HCT116 (cell line): ENCODE results near the gene UBE2O. TPM values are rescaled to one million over a fixed set of nuclear protein-coding genes. Genes with fewer than 3 reads are reported as not detected.

ENCODE experiments used
- ATAC-seq: fragments of 200-7000 bp; cut with Tn5 transposase; 2 replicates; pipeline ENCODE4 v1.9.1; 2020; ENCODE audit warnings: mild to moderate bottlenecking, moderate library complexity
- BruUV-seq: library from RNA; stranded (reverse); fragments of 400-500 nt; replicated peaks from 2 replicates; lab custom pipeline; 2021; lab: Mats Ljungman, UMichigan
- CTCF ChIA-PET: fragments of 300-600 bp; sonication (Branson Sonifier 250); formaldehyde crosslinking; loops from one replicate; lab custom pipeline; 2021; ENCODE audit warnings: antibody characterized with exemption; lab: Charles Lee
- POLR2A ChIA-PET: fragments of 300-600, 350-600 bp; sonication (Branson Sonifier 250); formaldehyde crosslinking; loops from one replicate; lab custom pipeline; 2021; ENCODE audit warnings: antibody characterized with exemption; lab: Charles Lee
- RAD21 ChIA-PET, 2 experiments: fragments of 300-600 bp; sonication (Branson Sonifier 250); formaldehyde crosslinking; loops; one replicate each; lab custom pipeline; 2023; ENCODE audit warnings: low total read pairs in 2 of 2; ENCODE audit not compliant: uncharacterized antibody in 2 of 2, unreplicated experiment in 2 of 2, low non-redundant PET in 1 of 2; lab: Charles Lee
- DNase-seq: peaks from one replicate; pipeline ENCODE4 v3.0.0-alpha.2; 2010; ENCODE audit warnings: low read depth, low spot score
- H2AFZ ChIP-seq: fragments of 200-600 bp; shearing (Covaris generic), sonication (generic); 2 replicates; pipeline ENCODE4 v1.6.1; 2017; ENCODE audit warnings: low read depth, mixed run types, mixed read lengths, antibody characterized with exemption, low read length; ENCODE audit not compliant: poor library complexity, severe bottlenecking
- H3K27ac ChIP-seq: 2 replicates; pipeline ENCODE4 v1.5.1; 2012; ENCODE audit warnings: low read depth, low read length
- H3K27me3 ChIP-seq: fragments of 200-600 bp; sonication (generic); 2 replicates; pipeline ENCODE4 v1.6.1; 2016; ENCODE audit warnings: mixed run types, low read length, mixed read lengths; ENCODE audit not compliant: insufficient read depth
- H3K36me3 ChIP-seq, 2 experiments: fragments of 200-500 bp in 1 of 2; fragments of 200-600 bp in 1 of 2; sonication (Bioruptor generic) in 1 of 2; sonication (generic) in 1 of 2; 2 replicates each; pipeline versions ENCODE4 v1.5.1 to v1.6.1; 2014 to 2016; ENCODE audit warnings: low read length in 2 of 2, inconsistent platforms in 1 of 2, mixed read lengths in 1 of 2, mixed run types in 1 of 2; ENCODE audit not compliant: insufficient read depth in 2 of 2, control insufficient read depth in 1 of 2
- H3K4me1 ChIP-seq, 2 experiments: fragments of 200-600 bp in 1 of 2; sonication (generic) in 1 of 2; 2 replicates each; pipeline versions ENCODE4 v1.5.1 to v1.6.1; 2012 to 2017; ENCODE audit warnings: low read length in 2 of 2, inconsistent platforms in 1 of 2, mild to moderate bottlenecking in 1 of 2, mixed read lengths in 1 of 2, mixed run types in 1 of 2, moderate library complexity in 1 of 2; ENCODE audit not compliant: insufficient read depth in 2 of 2, control insufficient read depth in 1 of 2
- H3K4me2 ChIP-seq: fragments of 200-600 bp; sonication (generic); 2 replicates; pipeline ENCODE4 v1.6.1; 2017; ENCODE audit warnings: mixed run types, low read length, mixed read lengths
- H3K4me3 ChIP-seq, 2 experiments: fragments of 200-600 bp in 1 of 2; sonication (generic) in 1 of 2; replicated peaks in 1 of 2; 2 replicates each; pipeline ENCODE4 v1.5.1; 2011 to 2016; ENCODE audit warnings: low read length in 2 of 2, control low read depth in 1 of 2, low read depth in 1 of 2, mild to moderate bottlenecking in 1 of 2, mixed read lengths in 1 of 2, mixed run types in 1 of 2
- H3K79me2 ChIP-seq: fragments of 200-600 bp; sonication (generic); 2 replicates; pipeline ENCODE4 v1.6.1; 2017; ENCODE audit warnings: mild to moderate bottlenecking, mixed run types, low read length, moderate library complexity, mixed read lengths; ENCODE audit not compliant: insufficient read depth
- H3K9ac ChIP-seq: fragments of 200-600 bp; sonication (generic); 2 replicates; pipeline ENCODE4 v1.6.1; 2016; ENCODE audit warnings: low read length, mixed read lengths
- H3K9me2 ChIP-seq: fragments of 200-600 bp; sonication (generic), shearing (Covaris generic); 2 replicates; pipeline ENCODE4 v1.6.1; 2017; ENCODE audit warnings: mixed run types, mild to moderate bottlenecking, moderate library complexity; ENCODE audit not compliant: insufficient read depth
- H3K9me3 ChIP-seq, 2 experiments: fragments of 200-500 bp in 1 of 2; fragments of 200-600 bp in 1 of 2; sonication (Bioruptor generic) in 1 of 2; sonication (generic) in 1 of 2; 2 replicates each; pipeline ENCODE4 v1.6.1; 2014 to 2017; ENCODE audit warnings: low read length in 2 of 2, mixed read lengths in 2 of 2, inconsistent platforms in 1 of 2, low read depth in 1 of 2, mild to moderate bottlenecking in 1 of 2, mixed run types in 1 of 2, moderate library complexity in 1 of 2; ENCODE audit not compliant: control insufficient read depth in 1 of 2, insufficient read depth in 1 of 2
- H4K20me1 ChIP-seq: fragments of 200-600 bp; sonication (generic), shearing (Covaris generic); 2 replicates; pipeline ENCODE4 v1.6.1; 2017; ENCODE audit warnings: mixed run types, mild to moderate bottlenecking, moderate library complexity; ENCODE audit not compliant: insufficient read depth
- CBX3 ChIP-seq: IDR thresholded peaks from 2 replicates; pipeline ENCODE4 v1.6.1; 2012; ENCODE audit warnings: low read depth
- CEBPB ChIP-seq: IDR thresholded peaks from 2 replicates; pipeline ENCODE4 v1.6.1; 2012; ENCODE audit warnings: low read depth
- EGR1 ChIP-seq: IDR thresholded peaks from 2 replicates; pipeline ENCODE4 v1.6.1; 2012; ENCODE audit warnings: low read depth
- ELF1 ChIP-seq: IDR thresholded peaks from 2 replicates; pipeline ENCODE4 v1.6.1; 2012; ENCODE audit warnings: low read depth, borderline replicate concordance
- EZH2 ChIP-seq: fragments of 200-600 bp; sonication (generic); IDR thresholded peaks from 2 replicates; pipeline ENCODE4 v1.6.1; 2017; ENCODE audit warnings: antibody characterized with exemption, mixed run types
- FOSL1 ChIP-seq: IDR thresholded peaks from 2 replicates; pipeline ENCODE4 v1.6.1; 2012; ENCODE audit warnings: low read depth
- JUND ChIP-seq: IDR thresholded peaks from 2 replicates; pipeline ENCODE4 v1.6.1; 2012
- POLR2A ChIP-seq: IDR thresholded peaks from 2 replicates; pipeline ENCODE4 v1.7.0; 2011; ENCODE audit warnings: borderline replicate concordance; ENCODE audit not compliant: insufficient read depth, insufficient read length; ENCODE audit errors: extremely low read depth
- POLR2AphosphoS5 ChIP-seq: IDR thresholded peaks from 2 replicates; pipeline ENCODE4 v1.6.1; 2011; ENCODE audit warnings: mild to moderate bottlenecking, low read depth, low read length, moderate library complexity
- RAD21 ChIP-seq: IDR thresholded peaks from 2 replicates; pipeline ENCODE4 v1.6.1; 2012; ENCODE audit warnings: low read depth, mild to moderate bottlenecking
- SIN3A ChIP-seq: IDR thresholded peaks from 2 replicates; pipeline ENCODE4 v1.6.1; 2012; ENCODE audit warnings: low read depth
- SRF ChIP-seq: IDR thresholded peaks from 2 replicates; pipeline ENCODE4 v1.6.1; 2012; ENCODE audit warnings: low read depth
- TCF7L2 ChIP-seq: IDR thresholded peaks from 2 replicates; pipeline ENCODE4 v1.7.0; 2011; ENCODE audit warnings: borderline replicate concordance, inconsistent platforms; ENCODE audit not compliant: insufficient read depth, insufficient read length; ENCODE audit errors: extremely low read depth
- ZFX ChIP-seq: fragments of 450-650 bp; IDR thresholded peaks from 2 replicates; pipeline ENCODE4 v1.6.1; 2017
- ZNF274 ChIP-seq: fragments of 200-500 bp; sonication (Bioruptor generic); IDR thresholded peaks from 2 replicates; pipeline ENCODE4 v1.6.1; 2014; ENCODE audit warnings: mild to moderate bottlenecking, low read depth, low read length, inconsistent platforms
- intact Hi-C: fragments of 100-400 bp; cut with micrococcal nuclease; formaldehyde crosslinking; loops from 2 replicates; pipeline ENCODE4 v1.10.0; 2022
- total RNA-seq: library from RNA; stranded (reverse); gene quantifications from one replicate; pipeline ENCODE4 v1.2.1, GENCODE V29; 2021; ENCODE audit not compliant: unreplicated experiment
- TF ChIP-seq, protein P1 (sequence below): IDR thresholded peaks from 2 replicates; pipeline ENCODE4 v1.6.1; 2012
- TF ChIP-seq, protein P2 (sequence below): IDR thresholded peaks from 2 replicates; pipeline ENCODE4 v1.6.1; 2012; ENCODE audit warnings: low read depth
- TF ChIP-seq, protein P3 (sequence below), 3 experiments: fragments of 200-600 bp in 1 of 3; sonication (generic) in 1 of 3; IDR thresholded peaks in 2 of 3; conservative IDR thresholded peaks in 1 of 3; 2 replicates each; pipeline ENCODE4 v1.5.1; 2012 to 2017; ENCODE audit warnings: low read depth in 2 of 3, low read length in 2 of 3, antibody characterized with exemption in 1 of 3, borderline replicate concordance in 1 of 3, control low read depth in 1 of 3, mild to moderate bottlenecking in 1 of 3, mixed read lengths in 1 of 3, mixed run types in 1 of 3, moderate library complexity in 1 of 3; ENCODE audit not compliant: insufficient read depth in 1 of 3
- TF ChIP-seq, protein P4 (sequence below): IDR thresholded peaks from 2 replicates; pipeline ENCODE4 v1.6.1; 2011; ENCODE audit warnings: mild to moderate bottlenecking, low read length, moderate library complexity; ENCODE audit not compliant: insufficient replicate concordance; ENCODE audit errors: extremely low read depth

UBE2O gene
- total RNA-seq, 1 experiment from 2014 or later = 59.1 TPM

- ChIA-PET POLR2A (interaction anchor here (1.0 kb wide), 1 partner anchor 9 kb away, joined by 3 read pairs; no protein-coding TSS in a partner anchor), RAD21 (no interaction called here), CTCF (no interaction called here)
- no TSS peak for BruUV-seq
- intact Hi-C loops = loop anchor here (1.0 kb wide), 1 partner anchor 16 kb away; no protein-coding TSS in a partner anchor
- H3K4me2 ChIP-seq = peak overlapping the region; percentile 42
- H3K79me2 ChIP-seq = no peaks in the 10 kb centered on the region
- H3K27me3 ChIP-seq = no peaks in the 10 kb centered on the region
- peak overlapping the region; percentile 16 for H3K27ac ChIP-seq
- no peaks in the 10 kb centered on the region for H4K20me1 ChIP-seq
- H3K4me1 ChIP-seq = peaks cover 23 to 34% of the 10 kb centered on the region in 2 experiments
- no peak for DNase-seq
- no peak for TF ChIP-seq POLR2AphosphoS5
- no peak for TF ChIP-seq JUND
- TF ChIP-seq RAD21 = no peak
- TF ChIP-seq, protein P1, sequence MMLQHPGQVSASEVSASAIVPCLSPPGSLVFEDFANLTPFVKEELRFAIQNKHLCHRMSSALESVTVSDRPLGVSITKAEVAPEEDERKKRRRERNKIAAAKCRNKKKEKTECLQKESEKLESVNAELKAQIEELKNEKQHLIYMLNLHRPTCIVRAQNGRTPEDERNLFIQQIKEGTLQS = no peak
- no peak for TF ChIP-seq EZH2
- TF ChIP-seq CBX3 = no peak
- TF ChIP-seq ZFX = no peak
- TF ChIP-seq SRF = no peak
- no peak for TF ChIP-seq ELF1
- TF ChIP-seq, protein P2, sequence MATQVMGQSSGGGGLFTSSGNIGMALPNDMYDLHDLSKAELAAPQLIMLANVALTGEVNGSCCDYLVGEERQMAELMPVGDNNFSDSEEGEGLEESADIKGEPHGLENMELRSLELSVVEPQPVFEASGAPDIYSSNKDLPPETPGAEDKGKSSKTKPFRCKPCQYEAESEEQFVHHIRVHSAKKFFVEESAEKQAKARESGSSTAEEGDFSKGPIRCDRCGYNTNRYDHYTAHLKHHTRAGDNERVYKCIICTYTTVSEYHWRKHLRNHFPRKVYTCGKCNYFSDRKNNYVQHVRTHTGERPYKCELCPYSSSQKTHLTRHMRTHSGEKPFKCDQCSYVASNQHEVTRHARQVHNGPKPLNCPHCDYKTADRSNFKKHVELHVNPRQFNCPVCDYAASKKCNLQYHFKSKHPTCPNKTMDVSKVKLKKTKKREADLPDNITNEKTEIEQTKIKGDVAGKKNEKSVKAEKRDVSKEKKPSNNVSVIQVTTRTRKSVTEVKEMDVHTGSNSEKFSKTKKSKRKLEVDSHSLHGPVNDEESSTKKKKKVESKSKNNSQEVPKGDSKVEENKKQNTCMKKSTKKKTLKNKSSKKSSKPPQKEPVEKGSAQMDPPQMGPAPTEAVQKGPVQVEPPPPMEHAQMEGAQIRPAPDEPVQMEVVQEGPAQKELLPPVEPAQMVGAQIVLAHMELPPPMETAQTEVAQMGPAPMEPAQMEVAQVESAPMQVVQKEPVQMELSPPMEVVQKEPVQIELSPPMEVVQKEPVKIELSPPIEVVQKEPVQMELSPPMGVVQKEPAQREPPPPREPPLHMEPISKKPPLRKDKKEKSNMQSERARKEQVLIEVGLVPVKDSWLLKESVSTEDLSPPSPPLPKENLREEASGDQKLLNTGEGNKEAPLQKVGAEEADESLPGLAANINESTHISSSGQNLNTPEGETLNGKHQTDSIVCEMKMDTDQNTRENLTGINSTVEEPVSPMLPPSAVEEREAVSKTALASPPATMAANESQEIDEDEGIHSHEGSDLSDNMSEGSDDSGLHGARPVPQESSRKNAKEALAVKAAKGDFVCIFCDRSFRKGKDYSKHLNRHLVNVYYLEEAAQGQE = no peak
- TF ChIP-seq POLR2A = no peak
- no peak for TF ChIP-seq ZNF274
- no peak for TF ChIP-seq TCF7L2
- no peak for TF ChIP-seq SIN3A
- no peak for TF ChIP-seq CEBPB
- TF ChIP-seq, protein P3, sequence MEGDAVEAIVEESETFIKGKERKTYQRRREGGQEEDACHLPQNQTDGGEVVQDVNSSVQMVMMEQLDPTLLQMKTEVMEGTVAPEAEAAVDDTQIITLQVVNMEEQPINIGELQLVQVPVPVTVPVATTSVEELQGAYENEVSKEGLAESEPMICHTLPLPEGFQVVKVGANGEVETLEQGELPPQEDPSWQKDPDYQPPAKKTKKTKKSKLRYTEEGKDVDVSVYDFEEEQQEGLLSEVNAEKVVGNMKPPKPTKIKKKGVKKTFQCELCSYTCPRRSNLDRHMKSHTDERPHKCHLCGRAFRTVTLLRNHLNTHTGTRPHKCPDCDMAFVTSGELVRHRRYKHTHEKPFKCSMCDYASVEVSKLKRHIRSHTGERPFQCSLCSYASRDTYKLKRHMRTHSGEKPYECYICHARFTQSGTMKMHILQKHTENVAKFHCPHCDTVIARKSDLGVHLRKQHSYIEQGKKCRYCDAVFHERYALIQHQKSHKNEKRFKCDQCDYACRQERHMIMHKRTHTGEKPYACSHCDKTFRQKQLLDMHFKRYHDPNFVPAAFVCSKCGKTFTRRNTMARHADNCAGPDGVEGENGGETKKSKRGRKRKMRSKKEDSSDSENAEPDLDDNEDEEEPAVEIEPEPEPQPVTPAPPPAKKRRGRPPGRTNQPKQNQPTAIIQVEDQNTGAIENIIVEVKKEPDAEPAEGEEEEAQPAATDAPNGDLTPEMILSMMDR (IDR thresholded peaks at IDR 0.05 in 2 of 3, conservative IDR thresholded peaks at IDR 0.05 in 1 of 3; ENCODE audit: borderline replicate concordance in 1 of 3, insufficient read depth in 1 of 3, low read depth in 2 of 3, low read length in 2 of 3) = no peak
- TF ChIP-seq FOSL1 = no peak
- TF ChIP-seq EGR1 = no peak
- TF ChIP-seq, protein P4, sequence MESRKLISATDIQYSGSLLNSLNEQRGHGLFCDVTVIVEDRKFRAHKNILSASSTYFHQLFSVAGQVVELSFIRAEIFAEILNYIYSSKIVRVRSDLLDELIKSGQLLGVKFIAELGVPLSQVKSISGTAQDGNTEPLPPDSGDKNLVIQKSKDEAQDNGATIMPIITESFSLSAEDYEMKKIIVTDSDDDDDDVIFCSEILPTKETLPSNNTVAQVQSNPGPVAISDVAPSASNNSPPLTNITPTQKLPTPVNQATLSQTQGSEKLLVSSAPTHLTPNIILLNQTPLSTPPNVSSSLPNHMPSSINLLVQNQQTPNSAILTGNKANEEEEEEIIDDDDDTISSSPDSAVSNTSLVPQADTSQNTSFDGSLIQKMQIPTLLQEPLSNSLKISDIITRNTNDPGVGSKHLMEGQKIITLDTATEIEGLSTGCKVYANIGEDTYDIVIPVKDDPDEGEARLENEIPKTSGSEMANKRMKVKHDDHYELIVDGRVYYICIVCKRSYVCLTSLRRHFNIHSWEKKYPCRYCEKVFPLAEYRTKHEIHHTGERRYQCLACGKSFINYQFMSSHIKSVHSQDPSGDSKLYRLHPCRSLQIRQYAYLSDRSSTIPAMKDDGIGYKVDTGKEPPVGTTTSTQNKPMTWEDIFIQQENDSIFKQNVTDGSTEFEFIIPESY = no peak
- H3K36me3 ChIP-seq = peaks cover 5 to 10% of the 10 kb centered on the region in 2 experiments; a peak in 1 of 4 replicates
- H3K9me3 ChIP-seq = no peaks in the 10 kb centered on the region
- peak; percentile 35 for ATAC-seq
- no peaks in the 10 kb centered on the region for H3K9me2 ChIP-seq
- no peak overlapping the region for H3K4me3 ChIP-seq
- no peak overlapping the region for H3K9ac ChIP-seq
- no peak overlapping the region for H2AFZ ChIP-seq
Measured at GRCh38 chr17:76484228-76484725, 31.3 kb upstream of the UBE2O start.
